ENCODE data around the gene PRRT1.
"Not testable (repeated sequence)": the region's sequence is repeated elsewhere in the genome, so short reads cannot be mapped to it uniquely, and the experiment has no call there.

Gene PRRT1

GRCh38 chr6:32151863-32152768, at the start of gene PRRT1:
PRRT1 (minus strand) TSS chr6:32151939; CDS start chr6:32151827, 112 bp downstream.
- no peak for DNase-seq (ENCODE audit: low read depth in 2 of 2, low spot score in 1 of 2)

DNA sequence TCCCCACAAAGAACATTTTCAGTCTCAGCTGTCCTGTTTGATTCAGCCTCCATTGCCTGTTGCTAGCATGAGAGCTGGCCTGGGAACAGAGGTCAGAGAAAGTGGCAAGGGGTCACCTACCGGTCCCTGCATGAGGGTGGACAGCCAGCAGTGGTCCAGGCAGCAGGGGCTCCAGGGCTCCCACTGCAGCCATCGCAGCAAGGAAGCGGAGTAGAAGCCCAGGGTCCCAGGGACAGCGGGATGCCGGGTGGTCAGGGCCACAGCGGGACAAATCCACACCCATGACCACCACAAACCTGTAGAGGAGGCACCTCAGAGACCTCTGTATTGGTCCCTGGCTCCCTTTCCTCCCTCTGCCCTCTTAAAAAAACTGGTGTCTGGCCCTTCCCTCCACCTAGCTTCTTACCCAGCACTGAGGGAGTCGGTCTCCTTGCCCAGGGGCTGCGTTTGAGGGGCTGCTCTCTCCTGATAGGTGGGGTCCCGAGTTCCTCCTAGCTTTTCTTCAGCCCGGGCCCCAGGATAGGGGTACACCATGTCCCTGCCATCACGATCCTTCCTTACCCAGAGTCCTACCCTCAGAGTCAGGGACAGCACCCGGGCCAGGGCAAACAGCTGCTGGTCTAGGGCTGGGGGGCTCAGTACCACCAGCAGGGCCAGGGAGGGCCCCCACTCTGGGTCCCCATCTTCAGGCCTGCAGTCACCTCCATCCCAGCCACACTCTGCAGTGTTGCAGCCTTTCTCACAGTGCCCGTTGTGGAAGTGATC, 49.2 kb upstream of the PRRT1 start:
- DNase-seq (ENCODE audit: low read depth in 2 of 2, low spot score in 1 of 2), result no peak

DNA sequence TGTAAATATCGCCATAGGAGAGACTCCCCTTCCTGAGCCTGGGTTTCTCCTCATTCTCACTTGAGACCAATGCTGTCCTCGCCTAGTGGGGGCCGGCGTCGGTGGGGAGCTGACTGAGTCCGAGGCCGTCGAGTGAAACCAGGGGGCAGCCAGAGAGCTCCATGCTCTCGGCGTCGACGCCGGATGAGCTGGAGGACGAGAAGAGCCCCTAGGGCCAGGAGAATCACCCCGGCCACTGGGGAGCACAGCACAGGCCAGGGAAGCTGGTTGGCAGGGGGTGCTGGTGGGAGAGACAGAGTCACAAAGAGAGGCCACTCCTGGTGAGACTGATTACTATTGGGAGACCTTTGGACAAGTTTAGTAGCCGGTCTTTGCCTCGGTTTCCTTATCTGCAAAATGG, 47.1 kb upstream of the PRRT1 start:
- no peak for DNase-seq (ENCODE audit: low read depth in 2 of 2, low spot score in 1 of 2)

GRCh38 chr6:32198345-32198696, 46.6 kb upstream of the PRRT1 start:
- no peak for DNase-seq (ENCODE audit: low read depth in 2 of 2, low spot score in 1 of 2)

GRCh38 chr6:32196682-32197616, 45.2 kb upstream of the PRRT1 start:
- no peak for DNase-seq (ENCODE audit: low read depth in 2 of 2, low spot score in 1 of 2)

GRCh38 chr6:32195902-32196681, 44.4 kb upstream of the PRRT1 start:
- peak in 1 of 2 donors; percentile 31 for DNase-seq (ENCODE audit: low read depth in 2 of 2, low spot score in 1 of 2)

DNA sequence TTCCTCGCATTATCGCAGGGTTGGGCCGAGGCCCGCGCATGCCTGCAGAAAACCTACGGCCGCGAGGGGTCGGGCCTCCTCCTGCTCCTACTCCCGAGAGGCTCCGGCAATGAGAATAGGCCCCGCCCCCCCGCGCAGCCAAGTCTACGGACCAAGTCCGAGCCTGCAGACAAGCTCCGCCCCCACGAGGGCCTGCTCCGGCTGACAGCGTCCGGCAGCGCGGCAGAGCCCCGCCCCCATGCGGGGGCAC, 43.8 kb upstream of the PRRT1 start:
- DNase-seq (ENCODE audit: low read depth in 2 of 2, low spot score in 1 of 2), result peak; percentile 100

DNA sequence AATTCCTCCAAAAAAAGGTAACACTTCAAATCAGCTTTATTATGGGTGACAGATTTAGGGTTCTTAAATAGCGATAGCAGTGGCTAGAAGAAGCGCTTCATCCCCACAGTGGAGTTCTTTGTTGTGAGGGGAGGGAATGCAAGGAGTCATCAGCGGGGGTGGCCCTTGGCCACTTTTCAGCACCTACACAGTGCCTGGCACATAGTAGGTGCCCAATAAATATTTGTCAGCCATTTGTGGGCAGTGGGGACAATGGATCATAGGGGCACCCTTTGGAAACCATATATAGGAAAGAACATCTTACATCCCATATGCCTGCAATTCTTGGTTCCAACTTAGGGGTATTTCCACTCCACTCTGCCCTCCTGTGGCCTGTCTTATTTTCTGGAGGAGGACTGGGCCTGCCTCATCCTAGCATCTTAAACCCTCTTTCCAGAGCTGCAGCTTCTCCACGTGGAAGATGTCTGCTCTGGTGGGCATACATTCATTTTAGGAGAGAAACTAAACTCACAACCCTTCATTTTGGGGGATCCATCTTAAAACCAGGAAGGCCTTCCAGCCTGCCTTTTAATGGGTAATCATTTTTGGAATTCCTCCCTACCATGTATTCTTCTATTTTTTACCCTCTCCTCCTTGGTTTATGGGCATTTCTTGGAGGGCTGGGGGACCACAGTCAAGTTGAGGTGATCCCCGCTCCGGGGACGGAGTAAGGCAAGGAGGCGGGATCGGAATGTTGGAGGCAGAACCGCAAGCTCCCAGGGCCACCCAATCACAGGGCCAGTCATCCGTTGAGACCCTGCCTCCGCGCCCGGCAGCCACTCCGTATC, 43.3 kb upstream of the PRRT1 start:
- no peak for DNase-seq (ENCODE audit: low read depth in 2 of 2, low spot score in 1 of 2)

- DNase-seq (ENCODE audit: low read depth in 2 of 2, low spot score in 1 of 2), result no peak
Observed at GRCh38 chr6:32194388-32194787, 42.6 kb upstream of the PRRT1 start.

GRCh38 chr6:32193096-32193495, 41.4 kb upstream of the PRRT1 start:
- not testable (repeated sequence) for DNase-seq (ENCODE audit: low read depth in 2 of 2, low spot score in 1 of 2)

DNA sequence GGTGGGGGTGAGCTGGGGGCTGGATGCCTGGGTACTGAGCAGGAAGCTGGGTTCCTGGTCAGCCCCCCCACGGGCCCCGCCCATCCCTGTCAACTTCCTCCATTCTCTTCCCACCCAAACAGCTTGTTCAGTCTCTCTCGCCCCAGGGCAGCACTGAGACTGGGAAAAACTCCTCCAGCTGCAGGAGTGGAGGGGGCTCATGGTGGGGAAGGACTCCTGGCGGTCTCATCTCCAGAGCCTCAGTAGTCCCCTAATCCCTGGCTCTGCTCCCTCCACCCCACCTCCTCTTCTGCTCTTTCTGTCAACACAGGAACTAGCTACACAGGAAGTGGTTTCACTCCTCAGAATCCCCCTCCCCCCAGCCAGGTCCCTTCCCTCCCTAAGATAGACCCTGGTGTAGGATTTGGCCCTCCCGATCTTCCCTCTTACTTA, 40.9 kb upstream of the PRRT1 start, which contains the start of gene GPSM3:
Gene GPSM3 (minus strand): TSS at position 36 of the 432 bp plus-strand sequence. CDS start 130 bp downstream, outside the sequence.
- no peak for DNase-seq (ENCODE audit: low read depth in 2 of 2, low spot score in 1 of 2)

DNA sequence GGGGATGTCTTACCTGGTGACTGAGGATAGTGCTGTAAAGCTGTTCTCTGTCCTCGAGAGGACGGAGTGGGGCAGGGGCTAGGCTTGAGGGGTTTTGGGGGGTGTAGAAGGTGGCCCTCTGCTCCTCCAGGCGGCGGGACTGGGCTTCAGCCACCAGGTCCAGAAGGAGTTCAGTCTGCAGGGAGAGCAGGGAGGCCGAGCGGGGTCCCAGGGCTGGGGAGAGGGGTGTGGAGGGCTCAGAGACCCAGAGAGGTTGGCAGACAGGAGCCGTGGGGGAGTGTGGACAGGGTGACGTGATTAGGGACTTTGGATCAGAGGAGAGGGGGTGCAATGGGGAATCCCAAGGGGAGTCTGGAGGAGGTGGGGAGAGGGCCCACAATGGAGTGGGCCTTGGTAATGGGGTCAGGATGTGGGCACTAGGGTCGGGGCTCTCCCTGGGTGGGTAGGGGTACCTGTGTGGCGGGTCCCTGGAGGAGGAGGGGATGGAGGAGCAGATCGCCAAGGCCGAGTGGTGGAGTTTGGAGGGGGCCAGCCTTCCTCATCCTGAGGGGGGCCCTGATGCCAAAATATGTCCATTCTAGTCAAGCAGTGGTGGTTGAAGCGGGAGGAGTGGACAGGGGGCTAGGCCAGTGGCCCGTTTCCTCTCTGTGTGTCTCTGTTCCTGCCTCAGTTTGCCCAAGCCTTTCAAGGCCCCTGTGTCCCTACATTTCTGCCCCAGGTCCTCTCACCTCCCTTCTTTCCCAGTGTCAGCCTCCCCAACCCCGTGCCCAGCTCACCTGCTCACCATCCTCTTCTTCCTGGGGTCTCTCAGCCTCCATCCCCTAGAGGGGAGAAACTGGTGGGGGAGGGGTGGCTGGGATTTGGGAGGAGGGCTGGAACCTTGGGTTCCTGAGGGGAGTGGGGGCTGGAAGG, 40.2 kb upstream of the PRRT1 start:
- no peak for DNase-seq (ENCODE audit: low read depth in 2 of 2, low spot score in 1 of 2)

DNA sequence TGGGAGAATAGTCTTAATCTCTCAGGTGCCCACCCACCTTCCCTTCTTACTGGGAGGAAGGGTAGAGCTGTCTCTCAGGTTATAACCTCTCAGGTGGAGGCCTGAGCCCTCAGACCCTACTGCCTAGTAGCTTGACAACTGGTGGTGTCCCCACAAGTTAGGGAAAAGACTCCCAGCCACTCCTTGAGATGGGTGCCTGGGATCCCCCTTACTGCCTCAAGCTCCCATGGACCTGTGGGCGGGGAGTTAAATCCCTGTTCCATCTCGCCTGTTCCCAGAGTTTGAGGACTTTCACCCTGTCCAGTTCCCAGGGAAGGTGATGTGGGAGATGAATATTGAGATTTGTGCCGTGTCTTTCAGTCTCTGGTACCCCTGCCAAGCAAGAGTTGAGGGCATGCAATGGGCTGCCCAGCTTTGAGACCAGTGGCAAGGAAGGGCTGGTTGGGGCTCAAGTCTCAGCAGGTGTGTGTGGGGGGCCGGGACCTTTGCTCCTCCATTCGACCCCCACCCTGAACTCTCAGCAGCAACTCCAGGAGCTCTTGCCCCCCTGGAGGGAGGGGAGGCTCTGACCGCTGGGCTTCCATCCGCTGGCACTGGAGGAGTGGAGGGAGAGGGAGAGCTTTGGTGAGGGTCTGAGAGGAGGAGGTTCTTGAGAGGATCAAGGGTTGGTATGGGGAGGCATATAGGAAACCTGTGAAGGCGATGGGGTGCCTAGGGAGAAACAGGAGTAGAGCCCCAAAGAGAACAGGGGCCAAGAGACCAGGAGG, 39.4 kb upstream of the PRRT1 start:
- DNase-seq (ENCODE audit: low read depth in 2 of 2, low spot score in 1 of 2), result no peak

DNA sequence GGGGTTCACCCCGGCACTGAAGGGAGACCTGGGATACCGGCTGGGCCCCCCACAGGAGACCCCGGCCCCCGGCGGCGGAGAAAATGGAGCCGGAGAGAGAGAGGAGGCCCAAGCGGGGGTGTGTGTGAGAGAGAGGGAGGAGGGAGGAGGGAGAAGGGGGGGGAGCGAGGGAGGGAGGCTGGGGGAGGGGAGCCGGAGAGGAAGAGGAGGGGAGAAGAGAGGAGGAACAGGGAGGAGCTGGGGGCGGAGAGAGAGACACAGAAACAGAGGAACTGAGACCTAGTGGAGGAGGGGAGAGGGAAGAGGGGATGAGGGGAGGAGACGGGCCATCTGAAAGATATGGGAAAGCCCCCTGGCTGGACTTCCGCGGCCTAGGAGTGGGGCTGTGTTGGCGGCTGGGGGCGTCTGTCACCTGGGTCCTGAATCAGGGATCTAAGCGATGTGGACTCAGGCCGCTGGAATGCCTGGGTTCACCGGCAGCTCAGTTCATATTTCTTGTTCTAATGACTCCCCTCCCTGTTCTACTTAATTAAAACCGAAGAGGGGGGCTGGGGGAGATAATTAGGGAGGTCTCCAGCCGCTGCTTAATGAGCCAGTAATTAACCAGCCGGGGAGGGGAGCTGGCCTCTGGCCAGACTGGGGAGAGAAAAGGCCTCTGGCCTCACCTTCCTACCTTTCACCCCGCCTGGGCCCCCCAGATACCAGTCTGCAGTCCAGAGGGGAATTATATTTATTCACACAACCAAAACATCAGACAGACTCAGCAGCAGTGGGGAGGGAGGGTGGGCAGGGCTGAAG, 38.5 kb upstream of the PRRT1 start, which contains the start of gene PBX2:
Gene PBX2 (minus strand): TSS at position 149 of the 798 bp plus-strand sequence. CDS start 287 bp downstream, outside the sequence.
- DNase-seq (ENCODE audit: low read depth in 2 of 2, low spot score in 1 of 2), result peak; percentile 64 to 75

GRCh38 chr6:32189742-32190053, 38.0 kb upstream of the PRRT1 start:
- DNase-seq (ENCODE audit: low read depth in 2 of 2, low spot score in 1 of 2), result no peak

GRCh38 chr6:32189069-32189741, 37.5 kb upstream of the PRRT1 start:
- DNase-seq (ENCODE audit: low read depth in 2 of 2, low spot score in 1 of 2), result no peak

Data from stimulated activated CD8-positive, alpha-beta memory T cell treated with anti-CD3 and anti-CD28 coated beads, Interleukin-4, amount 100 ng/mL, for 1 hour (primary cell).